GM12878 (cell line): Measurements from ENCODE around the gene ATP1A3. TPM values are rescaled to one million over a fixed set of nuclear protein-coding genes. Genes with fewer than 3 reads are reported as not detected.

Experiments used
- JUND ChIP-seq: IDR thresholded peaks from 2 replicates; pipeline ENCODE4 v1.6.1; 2012; ENCODE audit warnings: low read depth, mild to moderate bottlenecking, low read length, improper control_type of control experiment, moderate library complexity
- LARP7 ChIP-seq: fragments of 450-650 bp; IDR thresholded peaks from 2 replicates; pipeline ENCODE4 v1.6.1; 2017; ENCODE audit warnings: mild to moderate bottlenecking
- MYB ChIP-seq: fragments of 150-350 bp; IDR thresholded peaks from 2 replicates; pipeline ENCODE4 v1.6.1; 2014; ENCODE audit warnings: mild to moderate bottlenecking, low read depth, low read length, borderline replicate concordance
- NBN ChIP-seq: fragments of 450-650 bp; IDR thresholded peaks from 2 replicates; pipeline ENCODE4 v1.6.1; 2016
- NFXL1 ChIP-seq: fragments of 450-650 bp; IDR thresholded peaks from 2 replicates; pipeline ENCODE4 v1.6.1; 2017; ENCODE audit warnings: antibody characterized with exemption, mild to moderate bottlenecking, borderline replicate concordance
- NKRF ChIP-seq: fragments of 450-650 bp; conservative IDR thresholded peaks from 2 replicates; pipeline ENCODE4 v1.6.1; 2017; ENCODE audit warnings: mild to moderate bottlenecking, moderate library complexity
- POLR2A ChIP-seq: IDR thresholded peaks from 2 replicates; pipeline ENCODE4 v1.6.1; 2011; ENCODE audit warnings: low read depth, mild to moderate bottlenecking, low read length
- RCOR1 ChIP-seq: conservative IDR thresholded peaks from 2 replicates; pipeline ENCODE4 v1.6.1; 2012; ENCODE audit warnings: low read depth, low read length, improper control_type of control experiment
- SIN3A ChIP-seq: IDR thresholded peaks from 2 replicates; pipeline ENCODE4 v1.6.1; 2012; ENCODE audit warnings: low read depth, low read length, improper control_type of control experiment
- ZNF207 ChIP-seq: fragments of 450-650 bp; IDR thresholded peaks from 2 replicates; pipeline ENCODE4 v1.6.1; 2014; ENCODE audit warnings: antibody characterized with exemption, mild to moderate bottlenecking, borderline replicate concordance
- polyA plus RNA-seq, 11 experiments: library from polyadenylated mRNA; depleted of rRNA in 4 of 11; unstranded in 6 of 11; stranded (reverse) in 5 of 11; fragments of >200 nt; fragmentation: Nextera tagmentation in 4 of 11; fragmentation: Illumina TruSeq in 1 of 11; extraction: Ambion mirVana in 4 of 11; extraction: Trizol in 1 of 11; gene quantifications; 1 replicate in 1 of 11; 2 replicates in 10 of 11; pipeline versions ENCODE4 v1.2.1 to v1.2.3, GENCODE V29; 2011 to 2016; ENCODE audit warnings: inconsistent platforms in 2 of 11, missing spikeins in 2 of 11, low read depth in 1 of 11
- total RNA-seq, 4 experiments: library from RNA; depleted of rRNA in 3 of 4; stranded (reverse); fragments of >200 nt in 3 of 4; fragmentation: Illumina TruSeq in 1 of 4; extraction: Trizol in 1 of 4; gene quantifications; 2 replicates each; pipeline versions ENCODE4 v1.2.1 to v1.2.3, GENCODE V29; 2013 to 2021
- TF ChIP-seq, protein P1 (sequence below): IDR thresholded peaks from 2 replicates; pipeline ENCODE4 v1.6.1; 2012; ENCODE audit warnings: low read depth, low read length, improper control_type of control experiment

The ATP1A3 gene
- total and polyA plus RNA-seq, 10 of the 15 experiments (the other 5 are each of a cell fraction or from before 2014, with no cell fraction given): 0.17 to 0.86 (median 0.32) TPM; not detected in 2

GRCh38 chr19:41958367-41959055 is 35.5 kb downstream of the ATP1A3 start (continued):
- 0 out of 2 replicates have a peak, but pooled peaks have one; percentile 32 for TF ChIP-seq NKRF
- TF ChIP-seq, protein P1, sequence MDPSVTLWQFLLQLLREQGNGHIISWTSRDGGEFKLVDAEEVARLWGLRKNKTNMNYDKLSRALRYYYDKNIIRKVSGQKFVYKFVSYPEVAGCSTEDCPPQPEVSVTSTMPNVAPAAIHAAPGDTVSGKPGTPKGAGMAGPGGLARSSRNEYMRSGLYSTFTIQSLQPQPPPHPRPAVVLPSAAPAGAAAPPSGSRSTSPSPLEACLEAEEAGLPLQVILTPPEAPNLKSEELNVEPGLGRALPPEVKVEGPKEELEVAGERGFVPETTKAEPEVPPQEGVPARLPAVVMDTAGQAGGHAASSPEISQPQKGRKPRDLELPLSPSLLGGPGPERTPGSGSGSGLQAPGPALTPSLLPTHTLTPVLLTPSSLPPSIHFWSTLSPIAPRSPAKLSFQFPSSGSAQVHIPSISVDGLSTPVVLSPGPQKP: no peak
- no peak for TF ChIP-seq NFXL1
- TF ChIP-seq ZNF207: peak; percentile 41; the same call in 1 of the 2 replicates
- 0 out of 2 replicates have a peak, but pooled peaks have one; percentile 9 for TF ChIP-seq NBN
- TF ChIP-seq LARP7: 0 out of 2 replicates have a peak, but pooled peaks have one; percentile 29
- no peak for TF ChIP-seq RCOR1
- no peak for TF ChIP-seq SIN3A
- no peak for TF ChIP-seq MYB
- peak; percentile 80 for TF ChIP-seq POLR2A
- TF ChIP-seq JUND: no peak
- TF ChIP-seq, all 136 proteins: peak for 7
